GM19193 (cell line): Measurements from ENCODE around the gene NPTX1.

Experiments used
- POLR2A ChIP-seq: IDR thresholded peaks from 4 replicates; pipeline ENCODE4 v1.6.1; 2011; ENCODE audit not compliant: insufficient read depth, insufficient read length; ENCODE audit errors: extremely low read depth

NPTX1 gene

DNA sequence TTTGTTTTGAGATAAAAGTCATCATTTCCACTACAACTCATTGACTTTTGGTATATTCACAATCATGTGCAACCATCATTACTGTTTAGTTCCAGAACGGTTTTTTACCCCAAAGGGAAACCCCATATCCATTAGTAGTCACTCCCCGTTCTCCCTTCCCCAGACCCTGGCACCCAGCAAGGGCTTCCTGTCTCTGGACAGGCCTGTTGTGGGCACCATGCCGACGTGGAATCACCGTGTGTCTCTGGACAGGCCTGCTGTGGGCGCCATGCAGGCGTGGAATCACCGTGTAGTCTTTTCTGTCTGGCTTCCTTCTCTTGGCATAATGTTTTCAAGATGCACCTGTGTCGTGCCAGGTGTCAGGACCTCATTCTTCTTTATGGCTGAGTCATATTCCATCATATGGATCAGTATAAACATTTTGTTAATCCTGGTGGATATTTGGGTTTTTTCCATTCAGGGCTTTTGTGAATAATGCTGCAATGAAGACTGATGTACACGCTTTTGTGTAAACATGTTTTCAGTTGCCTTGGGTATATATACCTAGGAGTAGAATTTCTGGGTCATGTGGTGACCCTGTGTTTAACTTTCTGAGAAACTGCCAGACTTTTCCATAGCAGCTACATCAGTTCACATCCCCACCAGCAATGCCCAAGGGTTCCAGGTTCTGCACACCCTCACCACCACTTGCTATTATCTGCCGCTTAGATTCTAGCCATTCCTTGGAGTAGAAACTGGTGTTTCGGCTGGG is 42.3 kb downstream of the NPTX1 start:
- no peak for TF ChIP-seq POLR2A

DNA sequence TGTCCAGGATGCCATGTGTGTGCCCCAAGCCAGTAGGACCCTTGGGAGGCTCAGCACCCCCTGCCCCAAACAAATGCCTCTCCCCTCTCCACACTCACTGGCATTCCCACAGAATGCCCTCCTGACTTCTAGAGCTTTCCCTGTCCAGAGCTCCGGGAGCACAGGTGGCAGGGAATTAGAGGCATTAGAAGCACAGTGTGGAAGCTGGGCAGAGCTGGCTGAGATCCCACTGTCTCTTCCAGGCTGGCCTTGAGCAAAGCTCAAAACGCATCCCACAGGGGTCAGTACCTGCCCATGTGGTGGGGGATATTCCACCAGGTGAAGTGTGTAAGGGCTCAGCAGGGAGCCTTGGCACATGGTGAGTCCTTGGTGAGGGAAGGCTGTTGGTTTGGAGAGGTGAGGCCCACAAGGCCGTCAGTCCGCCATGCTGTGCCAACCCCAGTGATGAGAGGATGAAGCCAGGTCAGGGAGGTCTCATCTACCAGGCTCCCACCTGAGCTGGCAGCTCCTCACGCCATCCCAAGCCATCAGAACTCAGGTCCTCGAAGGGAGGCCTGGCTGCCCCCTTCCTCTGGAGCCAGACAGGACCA is 43.4 kb downstream of the NPTX1 start:
- TF ChIP-seq POLR2A, result no peak

DNA sequence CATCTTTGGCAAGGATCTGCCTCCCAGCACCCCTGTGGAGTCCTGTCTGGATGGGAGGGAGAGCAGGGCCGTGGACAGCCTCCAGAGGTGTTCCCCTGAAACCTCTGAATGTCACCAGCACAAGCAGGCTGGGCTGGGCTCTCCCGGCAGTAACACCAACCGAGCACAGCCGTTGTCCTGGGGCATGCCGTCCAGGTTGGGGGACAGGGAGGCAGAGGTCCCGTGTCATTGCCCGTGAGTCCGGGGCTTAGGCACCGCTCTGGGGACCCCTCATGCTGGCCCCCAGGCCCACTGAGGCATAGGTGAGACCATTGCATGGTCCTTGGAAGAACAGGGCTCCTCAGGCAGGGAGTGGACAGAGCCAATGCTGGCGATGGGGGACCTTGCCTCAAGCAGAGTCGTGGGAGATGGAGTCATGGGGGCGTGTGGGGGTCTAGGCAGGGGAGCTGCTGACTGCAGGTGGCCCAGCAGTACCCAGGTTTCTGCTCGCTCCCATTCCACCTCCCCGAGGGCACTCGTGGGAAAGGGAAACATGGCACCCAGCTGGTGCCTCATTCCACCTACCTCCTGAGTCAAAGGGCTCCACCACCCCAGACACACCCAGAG is 44.0 kb downstream of the NPTX1 start:
- TF ChIP-seq POLR2A, result no peak

DNA sequence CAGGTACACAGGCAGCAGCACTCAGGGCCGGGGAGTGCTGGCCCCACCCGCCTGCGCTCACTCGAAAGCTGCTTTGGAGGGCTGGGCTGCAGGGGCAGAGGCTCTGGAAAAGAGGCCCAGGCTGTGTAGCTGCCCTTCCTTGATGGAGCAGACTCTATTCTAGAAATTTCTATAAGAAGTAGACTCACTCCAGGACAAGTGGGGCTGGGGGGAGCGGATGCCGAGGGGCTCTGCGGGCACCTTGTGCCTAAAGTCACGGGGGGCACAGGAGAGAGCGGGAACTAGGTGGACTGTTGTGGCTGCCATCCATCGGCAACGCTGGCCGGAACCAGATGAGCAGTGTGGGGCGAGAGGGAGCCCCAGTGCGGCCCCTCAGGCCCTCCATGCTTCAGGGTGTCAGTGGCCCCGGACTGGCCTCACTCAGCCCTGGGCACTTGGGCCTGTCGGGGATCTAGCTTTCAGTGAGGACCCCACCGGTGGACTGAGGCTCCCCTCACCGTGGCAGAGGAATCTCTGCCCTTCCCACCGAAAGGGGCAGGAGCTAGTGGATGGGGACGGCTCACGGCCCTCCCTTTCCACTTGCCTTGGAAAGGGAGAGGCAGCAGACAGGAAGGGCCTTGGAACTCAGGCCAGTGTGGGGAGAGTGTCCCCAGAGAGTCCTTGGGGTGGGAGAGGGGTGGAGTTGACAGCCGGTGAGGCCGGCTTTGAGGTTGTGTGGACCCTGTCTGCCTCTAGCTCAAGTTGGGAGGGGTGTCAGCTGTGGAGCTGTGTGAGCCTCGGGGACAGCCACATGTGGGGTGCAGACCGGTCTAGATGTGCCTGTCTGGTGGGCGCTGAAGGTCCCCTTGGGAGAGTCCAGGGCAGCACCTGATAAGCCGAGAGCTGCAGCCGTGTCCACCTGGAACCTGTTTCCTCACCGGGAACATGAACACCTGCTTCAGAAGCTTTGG is 44.9 kb downstream of the NPTX1 start:
- TF ChIP-seq POLR2A, result no peak

DNA sequence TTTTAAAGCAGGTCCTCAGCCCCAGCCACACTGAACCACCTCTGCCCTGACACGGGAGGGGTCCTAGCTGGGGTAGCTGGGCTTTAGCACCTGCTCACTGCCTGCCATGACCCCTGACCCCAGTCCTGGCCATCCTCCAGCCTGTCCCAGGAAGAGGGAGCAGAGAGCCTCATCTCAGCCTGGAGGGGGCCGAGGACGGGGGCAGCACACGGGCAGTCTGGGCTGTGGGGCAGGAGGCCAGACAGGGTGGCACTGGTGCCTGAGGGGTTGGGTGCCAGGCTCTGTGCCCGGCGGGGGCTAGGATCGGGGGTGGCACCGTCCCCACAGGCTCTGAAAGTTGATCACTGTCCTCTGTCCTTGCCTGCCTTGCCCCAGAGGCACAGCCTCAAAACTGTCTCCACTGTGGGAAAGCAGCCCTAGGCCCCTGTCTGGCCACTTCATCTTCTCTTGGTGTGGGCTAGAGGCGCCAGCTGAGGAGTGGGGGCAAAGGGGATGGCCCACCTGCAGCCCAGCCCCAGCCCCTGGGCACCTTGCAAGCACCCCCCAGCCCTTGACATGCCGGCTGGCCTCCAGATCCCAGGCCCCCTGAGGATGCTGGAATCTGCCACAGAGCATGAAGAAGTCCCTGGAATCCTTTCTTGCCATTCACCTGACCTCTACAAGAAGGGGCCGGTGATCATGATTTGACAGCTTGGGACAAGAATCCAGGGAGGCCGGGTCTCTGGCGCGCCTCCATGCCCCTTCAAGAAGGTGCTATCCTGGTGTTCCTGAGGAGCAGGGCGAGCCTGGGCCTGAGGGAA is 45.8 kb downstream of the NPTX1 start:
- no peak for TF ChIP-seq POLR2A

DNA sequence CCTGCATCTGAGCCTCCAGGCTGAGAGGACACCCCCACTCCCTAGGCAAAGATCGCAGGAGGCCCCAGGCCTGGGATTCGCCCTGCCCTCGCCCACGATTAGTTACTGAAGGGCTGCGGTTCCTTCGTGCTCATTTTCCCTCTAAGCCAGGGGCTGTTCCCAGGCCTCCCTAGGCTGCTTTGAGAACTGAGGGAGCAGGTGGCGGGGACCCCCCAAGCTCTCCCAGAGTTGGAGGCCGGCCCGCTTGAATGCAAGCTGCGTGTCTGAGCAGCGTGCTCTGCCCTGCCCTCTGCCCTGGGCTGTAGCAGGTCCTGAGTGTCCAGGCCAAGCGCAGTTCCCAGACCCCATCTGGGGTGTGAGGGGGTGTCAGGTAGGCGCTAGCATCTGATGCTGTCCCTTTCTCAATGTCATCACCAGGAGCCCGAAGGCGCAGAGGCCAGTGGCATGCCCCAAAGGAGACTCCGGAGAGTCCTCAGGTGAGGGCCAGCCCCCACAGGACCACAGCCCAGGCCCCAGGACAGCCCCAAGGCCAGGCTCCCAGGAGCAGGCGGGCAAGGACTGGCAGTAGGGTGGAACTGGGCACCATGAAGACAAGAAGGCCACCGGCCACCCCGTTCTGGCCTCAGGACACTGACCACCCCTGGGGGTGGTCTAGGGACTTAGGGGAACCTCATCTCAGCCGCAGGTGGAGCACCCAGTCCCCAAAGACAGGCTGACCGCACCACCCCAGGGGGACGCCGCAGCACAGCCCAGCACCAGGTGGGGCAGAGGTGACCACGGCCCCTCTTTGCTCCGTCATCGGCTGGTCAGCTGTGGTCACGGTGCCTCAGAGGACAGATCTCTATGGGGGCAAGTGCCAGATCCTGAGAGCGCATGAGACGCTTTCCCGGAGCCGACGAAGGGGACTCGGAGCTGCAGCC is 46.8 kb downstream of the NPTX1 start:
- TF ChIP-seq POLR2A, result no peak

DNA sequence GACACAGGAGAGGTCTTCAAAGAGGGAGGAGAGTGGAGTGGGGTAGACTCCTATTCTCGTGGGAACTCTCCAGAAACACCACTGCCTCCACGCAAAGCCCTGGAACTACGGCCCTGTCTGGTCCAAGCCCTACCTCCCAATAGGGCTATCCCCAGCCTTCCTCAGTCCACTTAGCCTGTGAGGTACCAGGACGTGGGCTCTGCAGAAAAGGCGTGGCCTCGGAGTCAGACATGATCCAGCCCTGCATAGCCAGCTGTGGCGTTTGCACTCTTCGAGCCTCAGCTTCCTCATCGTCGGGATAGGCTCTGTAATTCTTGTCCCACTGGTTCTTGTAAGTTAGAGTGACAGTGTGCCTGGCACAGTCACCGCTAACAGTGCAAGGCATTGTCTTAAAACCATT is 47.6 kb downstream of the NPTX1 start:
- TF ChIP-seq POLR2A, result no peak

DNA sequence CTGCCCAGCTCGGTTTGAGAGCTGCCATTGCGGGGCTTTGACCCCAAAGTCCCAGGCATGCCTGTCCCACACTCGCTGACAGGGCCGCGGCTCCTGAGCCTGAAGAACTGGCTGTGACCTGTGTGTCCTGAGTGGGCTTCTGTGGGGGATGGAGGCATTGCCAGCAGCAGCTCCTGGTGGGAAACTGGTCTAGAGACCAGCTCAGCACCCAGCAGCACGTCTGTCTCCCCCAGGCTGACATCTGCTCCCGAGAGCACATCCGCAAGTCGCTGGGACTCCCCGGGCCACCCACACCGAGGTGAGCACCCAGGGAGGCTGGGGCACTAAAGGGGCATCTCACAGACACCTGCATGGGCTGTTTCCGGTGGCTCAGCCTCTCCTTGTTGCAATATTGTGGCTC is 48.0 kb downstream of the NPTX1 start:
- TF ChIP-seq POLR2A, result no peak

DNA sequence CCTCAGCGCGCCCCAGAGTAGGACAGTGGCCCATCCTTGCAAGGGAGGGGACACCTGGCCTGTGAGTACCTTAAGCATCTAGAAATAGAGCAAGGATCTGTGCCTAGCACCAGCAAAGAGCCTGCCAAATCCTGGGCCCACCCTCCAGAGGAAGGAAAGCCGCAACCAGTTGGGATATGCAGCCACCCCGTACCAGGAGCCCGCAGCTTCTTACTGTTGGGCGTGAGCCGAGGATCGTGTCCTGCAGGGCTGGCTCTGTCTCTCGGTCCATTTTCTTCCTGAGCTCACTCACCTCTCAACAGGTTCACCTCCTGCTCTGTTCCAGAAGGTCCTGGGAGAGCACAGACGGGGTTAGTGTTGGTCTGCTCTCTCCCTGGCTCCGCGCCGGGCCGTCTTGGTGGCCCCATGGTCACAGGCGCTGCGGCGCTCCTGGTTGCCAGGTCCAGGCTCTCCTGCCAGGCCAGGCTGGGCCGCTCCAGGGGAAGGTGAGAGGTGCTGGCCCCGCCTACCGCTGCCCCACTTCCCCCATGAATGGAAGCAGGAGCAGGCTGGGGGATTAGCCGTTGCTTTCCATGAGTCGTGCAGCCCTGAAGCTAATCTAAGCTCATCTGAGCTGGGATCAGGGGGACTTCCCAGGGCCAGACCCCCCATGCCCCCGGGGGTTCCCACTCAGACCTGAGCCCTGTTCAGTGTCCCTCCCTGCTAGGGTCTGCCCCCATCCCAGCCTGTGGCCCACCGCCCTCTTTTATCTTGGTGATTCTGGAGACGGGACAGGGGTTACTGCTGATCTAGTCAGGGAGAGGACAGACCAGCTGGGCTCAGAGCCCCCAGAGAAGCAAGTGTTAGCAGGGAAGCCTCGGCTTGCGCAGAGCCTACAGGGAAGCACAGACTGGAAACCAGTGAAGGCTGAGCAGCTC is 48.8 kb downstream of the NPTX1 start:
- no peak for TF ChIP-seq POLR2A

DNA sequence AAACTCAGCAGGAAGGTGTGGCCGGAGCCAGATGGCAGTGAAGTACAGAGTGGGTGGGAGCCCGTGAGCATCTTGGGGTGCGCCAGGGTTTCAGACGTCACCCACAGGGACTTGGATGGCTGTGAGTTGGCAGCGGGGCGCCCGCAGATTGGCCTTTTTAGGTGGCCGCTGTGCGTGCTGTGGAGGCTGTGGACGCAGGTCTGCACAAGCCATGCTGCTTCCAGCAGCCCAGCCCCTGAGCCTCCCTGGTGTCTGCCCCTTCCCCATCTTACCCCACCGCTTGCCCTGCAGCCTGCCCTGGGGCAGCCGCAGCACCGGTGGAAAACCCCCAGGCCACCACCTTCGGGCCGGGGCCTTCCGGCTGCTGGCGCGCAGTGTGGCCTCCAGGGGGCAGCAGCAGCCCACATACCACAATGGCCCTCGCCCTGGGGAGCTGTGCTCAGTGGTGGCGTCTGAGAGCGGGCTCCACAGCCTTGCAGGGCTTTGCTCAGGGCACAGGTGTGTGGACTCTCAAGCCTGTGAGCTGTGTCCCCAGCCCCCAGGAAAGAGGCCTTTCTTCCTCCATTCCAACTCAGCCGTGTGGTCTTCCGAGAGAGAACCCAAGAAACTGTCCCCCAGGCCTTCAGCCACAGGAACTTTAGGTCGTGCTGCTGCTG is 49.6 kb downstream of the NPTX1 start:
- TF ChIP-seq POLR2A, result no peak

DNA sequence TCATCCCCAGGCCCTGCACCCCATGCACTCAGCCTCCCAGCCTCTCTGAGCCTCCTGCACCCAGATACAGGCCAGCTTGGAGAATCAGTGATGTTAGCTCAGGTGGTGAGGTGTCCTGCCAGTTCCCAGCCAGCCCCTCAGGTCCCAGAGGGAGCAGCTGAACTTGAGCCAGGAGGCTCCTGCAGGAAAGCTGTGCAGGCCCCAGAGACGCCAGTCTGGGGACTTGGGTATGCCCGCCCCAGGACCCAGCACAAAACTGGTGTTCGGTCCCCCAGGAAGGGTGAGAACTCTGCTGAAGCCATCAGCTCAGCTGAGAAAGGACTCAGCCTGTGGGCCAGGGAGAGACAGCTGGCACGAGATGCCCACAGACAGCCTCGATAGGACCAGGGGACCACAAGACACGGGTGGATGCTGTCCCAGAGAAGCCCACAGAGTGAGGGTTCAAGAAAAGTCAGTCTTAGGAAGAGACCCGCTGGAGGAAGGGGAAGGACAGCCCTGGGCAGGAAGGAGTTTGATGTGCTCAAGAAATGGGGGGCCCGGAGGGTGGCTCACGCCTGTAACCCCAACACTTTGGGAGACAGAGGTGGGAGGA is 50.5 kb downstream of the NPTX1 start:
- TF ChIP-seq POLR2A, result no peak
